Measurements from ENCODE around the gene ADD3. TPM values are rescaled to one million over a fixed set of nuclear protein-coding genes. Genes with fewer than 3 reads are reported as not detected.
A peak's percentile ranks its signal among the peaks of the same experiment; 100 is the strongest.

Gene ADD3
- total RNA-seq, 8 experiments from 2014 or later, result 18.3 to 251 (median 67.4) TPM

DNA sequence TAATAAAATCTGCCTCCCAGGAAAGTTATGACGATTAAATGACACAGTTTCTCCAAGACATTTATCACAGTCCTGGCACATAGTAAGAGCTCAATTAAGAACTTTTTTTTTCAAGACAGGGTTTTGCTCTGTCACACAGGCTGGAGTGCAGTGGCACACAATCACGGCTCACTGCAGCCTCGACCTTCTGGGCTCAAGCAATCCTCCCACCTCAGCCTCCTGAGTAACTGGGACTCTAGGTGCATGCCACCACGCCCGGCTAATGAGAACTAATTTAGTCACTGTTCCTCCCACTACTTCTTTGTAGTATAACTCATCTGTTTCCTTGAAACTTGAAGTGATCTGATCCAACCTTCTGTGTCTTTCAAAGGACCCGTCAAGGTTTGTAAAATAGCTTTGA lies 157.5 kb downstream of the ADD3 start:
- ATAC-seq (replicated peaks in 6 of 8), result no peak
- H3K4me3 ChIP-seq, result no peak overlapping the region
- WGBS, 10 experiments, result 33 to 94% (median 67%) methylated on average over 1 to 5 of the region's 6 CpGs; no CpG with 5 or more reads in 1 of the 10 experiments
- in situ Hi-C loops (cut with MboI; ENCODE audit: low pct_unique_long_range_greater_than_20kb in 2 of 9, low sequenced_read_pairs in 9 of 9, unreplicated experiment in 9 of 9), result no loop called here
- no peak overlapping the region for H3K27ac ChIP-seq
- peaks cover 0 to 5% of the 10 kb centered on the region in 2 donors for H3K4me1 ChIP-seq (replicated peaks in 1 of 2)

DNA sequence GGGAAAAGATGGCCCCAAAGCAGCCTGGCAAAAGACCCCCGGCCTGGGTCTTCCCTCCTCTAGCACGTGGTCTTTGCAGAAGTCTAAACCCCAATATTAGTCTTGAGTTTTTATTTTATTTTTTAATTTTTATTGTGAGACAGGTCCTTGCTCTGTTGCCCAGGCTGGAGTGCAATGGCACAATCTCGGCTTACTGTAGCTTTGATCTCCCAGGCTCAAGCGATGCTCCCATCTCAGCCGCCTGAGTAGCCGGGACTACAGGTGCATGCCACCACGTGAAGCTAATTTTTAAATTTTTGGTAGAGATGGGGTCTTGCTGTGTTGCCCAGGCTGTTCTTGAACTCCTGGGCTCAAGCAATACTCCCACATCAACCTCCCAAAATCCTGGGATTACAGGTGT lies 159.4 kb downstream of the ADD3 start:
- peaks cover 0 to 6% of the 10 kb centered on the region in 2 donors for H3K4me1 ChIP-seq (replicated peaks in 1 of 2)
- ATAC-seq (replicated peaks in 6 of 8), result no peak
- no peak overlapping the region for H3K4me3 ChIP-seq
- in situ Hi-C loops (cut with MboI; ENCODE audit: low pct_unique_long_range_greater_than_20kb in 2 of 9, low sequenced_read_pairs in 9 of 9, unreplicated experiment in 9 of 9), result no loop called here
- 17 to 100% (median 55%) methylated on average over 1 to 5 of the region's 7 CpGs; no CpG with 5 or more reads in 4 of the 10 experiments for WGBS, 10 experiments
- H3K27ac ChIP-seq, result no peak overlapping the region

DNA sequence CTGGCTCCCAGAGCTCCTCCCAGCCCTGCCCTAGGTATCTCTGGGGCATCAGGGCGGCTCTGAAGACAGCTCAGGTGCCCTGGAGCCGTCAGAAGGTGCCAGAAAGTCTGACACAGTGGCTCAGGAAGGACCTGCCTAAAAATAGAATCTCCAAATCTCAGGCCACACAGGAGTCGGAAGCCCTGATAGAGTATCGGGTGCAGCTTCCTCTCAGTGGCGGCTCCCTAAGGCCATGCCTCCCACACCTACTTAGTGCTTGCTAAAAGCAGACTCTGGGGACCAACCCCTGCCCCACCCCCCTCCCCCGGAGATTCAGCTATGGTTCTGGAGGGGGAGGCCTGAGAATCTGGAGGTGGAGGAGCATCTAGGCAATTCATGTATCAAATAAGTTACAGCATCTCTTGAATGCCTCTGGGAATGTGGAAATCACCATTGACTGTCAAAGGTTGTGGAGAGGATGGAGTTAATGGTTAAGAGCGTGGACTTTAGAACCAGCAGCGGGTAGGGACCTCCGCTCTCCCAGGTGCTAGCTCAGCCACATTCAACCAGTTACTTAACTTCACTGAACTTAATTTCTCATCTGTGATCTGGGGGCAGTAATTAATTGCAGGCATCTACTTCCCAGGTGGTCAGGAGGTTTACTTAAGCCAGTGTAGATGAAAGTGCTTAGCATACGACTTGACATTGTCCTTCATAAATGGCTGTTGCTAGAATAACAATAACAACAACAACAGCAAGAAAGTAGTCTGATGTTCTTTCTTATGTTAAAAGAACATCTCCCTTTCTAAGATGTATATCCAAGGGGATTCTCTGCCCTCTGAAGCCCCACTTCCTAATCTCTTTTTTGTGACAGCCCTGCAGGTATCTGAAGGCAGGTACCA lies 161.1 kb downstream of the ADD3 start:
- no peak overlapping the region for H3K27ac ChIP-seq
- ATAC-seq (replicated peaks in 6 of 8), result peak in 1 of 8 experiments; percentile 23
- no peak overlapping the region for H3K4me3 ChIP-seq
- in situ Hi-C loops (cut with MboI; ENCODE audit: low pct_unique_long_range_greater_than_20kb in 2 of 9, low sequenced_read_pairs in 9 of 9, unreplicated experiment in 9 of 9), result no loop called here
- WGBS, 10 experiments, result 0 to 40% (median 13%) methylated on average over 1 to 5 of the region's 10 CpGs; no CpG with 5 or more reads in 6 of the 10 experiments
- H3K4me1 ChIP-seq (replicated peaks in 1 of 2), result peaks cover 0 to 7% of the 10 kb centered on the region in 2 donors

DNA sequence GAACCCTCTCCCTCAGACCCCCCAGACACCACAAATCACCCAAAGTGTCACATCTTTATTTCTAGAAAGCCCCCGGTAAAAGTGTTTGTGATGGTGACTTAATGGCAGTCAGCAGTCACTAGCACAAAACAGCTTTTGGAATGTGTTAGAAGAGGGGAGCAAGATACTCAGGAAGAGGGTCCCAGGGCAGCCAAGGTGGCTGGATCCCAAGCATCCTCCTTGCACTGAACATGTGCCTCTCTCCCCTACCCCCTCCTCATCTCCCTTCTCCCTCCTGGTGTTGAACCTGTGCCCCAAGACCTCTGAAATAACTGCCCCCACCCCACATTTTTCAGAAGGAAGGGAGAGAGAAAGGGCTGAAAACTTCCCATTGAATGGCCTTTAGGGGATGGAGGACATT lies 161.8 kb downstream of the ADD3 start:
- ATAC-seq (replicated peaks in 6 of 8), result no peak
- peaks cover 0 to 10% of the 10 kb centered on the region in 2 donors for H3K4me1 ChIP-seq (replicated peaks in 1 of 2)

DNA sequence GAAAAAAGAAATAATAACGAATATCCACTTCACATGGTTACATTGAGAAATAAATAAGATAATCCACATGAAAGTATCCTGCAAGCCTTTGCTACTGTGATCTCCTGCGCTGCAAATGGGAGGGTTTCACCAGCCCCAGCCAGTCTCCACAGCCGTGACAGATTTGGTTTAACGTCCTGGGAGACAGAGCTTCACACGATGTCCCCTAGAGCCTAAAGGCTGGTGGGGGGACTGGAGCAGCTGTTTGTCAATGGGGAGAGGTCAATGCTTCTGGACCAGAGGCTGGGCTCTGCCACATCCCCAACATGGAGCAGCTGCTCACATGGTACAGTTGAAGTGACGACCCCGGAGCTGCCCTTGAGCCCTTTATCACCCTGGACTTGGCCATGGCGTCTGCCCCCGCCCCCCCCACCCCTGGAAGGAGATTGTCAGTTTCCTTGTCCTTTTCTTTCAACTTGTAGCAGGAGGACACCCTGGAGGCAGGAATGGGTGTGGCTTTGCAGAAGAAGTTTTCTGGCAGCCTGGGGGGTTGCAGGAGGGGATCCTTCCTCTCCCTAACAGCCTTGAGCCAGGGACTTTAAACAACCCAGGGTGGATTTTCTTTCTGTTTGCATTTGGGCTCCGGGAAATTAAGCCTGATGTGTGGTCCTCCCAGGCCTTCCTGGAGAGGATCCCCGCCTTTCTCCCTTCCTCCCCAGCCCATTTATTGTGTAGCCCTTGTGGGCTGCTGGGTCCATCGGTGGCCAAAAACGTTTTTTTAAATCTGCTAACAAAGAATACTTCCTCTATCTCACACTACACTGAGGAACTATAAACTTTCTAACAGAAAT lies 162.6 kb downstream of the ADD3 start:
- WGBS, 10 experiments, result 0 to 19% (median 4%) methylated on average over 2 to 9 of the region's 13 CpGs; no CpG with 5 or more reads in 3 of the 10 experiments
- no peak overlapping the region for H3K4me3 ChIP-seq
- in situ Hi-C loops (cut with MboI; ENCODE audit: low pct_unique_long_range_greater_than_20kb in 2 of 9, low sequenced_read_pairs in 9 of 9, unreplicated experiment in 9 of 9), result no loop called here
- peaks cover 0 to 10% of the 10 kb centered on the region in 2 donors for H3K4me1 ChIP-seq (replicated peaks in 1 of 2)
- peak in 6 of 8 experiments; percentile 21 to 82 (median 70) for ATAC-seq (replicated peaks in 6 of 8)
- H3K27ac ChIP-seq, result no peak overlapping the region

More for the DNA sequence above, 161.8 kb downstream of the ADD3 start:
- Histone ChIP-seq H3K4me3 (no peak overlapping the region), H3K27ac (no peak overlapping the region)
- in situ Hi-C loops (cut with MboI; ENCODE audit: low pct_unique_long_range_greater_than_20kb in 2 of 9, low sequenced_read_pairs in 9 of 9, unreplicated experiment in 9 of 9), result no loop called here
- no CpG with 5 or more reads among the region's 1 CpG for WGBS, 10 experiments

DNA sequence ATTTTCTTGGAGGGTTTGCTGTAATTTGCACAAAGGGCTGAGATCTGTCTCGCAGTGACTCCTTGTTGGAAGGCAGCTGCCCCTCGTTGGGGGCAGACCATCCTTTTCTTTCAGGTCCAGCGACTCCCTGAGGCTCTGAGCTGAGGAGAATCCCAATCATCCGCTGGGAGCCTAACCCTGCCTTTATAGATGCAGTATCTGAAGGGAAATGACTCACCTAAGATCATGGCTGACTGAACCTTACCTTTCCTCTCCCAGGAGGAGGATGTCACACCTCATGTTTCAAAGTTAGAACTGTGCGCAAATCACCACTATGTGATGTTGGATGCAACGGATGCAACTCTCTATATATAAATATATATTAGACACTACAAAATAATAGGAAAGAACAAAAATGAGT lies 163.2 kb downstream of the ADD3 start:
- Histone ChIP-seq H3K27ac (no peak overlapping the region), H3K4me3 (no peak overlapping the region), H3K4me1 (replicated peaks in 1 of 2) (peaks cover 5 to 11% of the 10 kb centered on the region in 2 donors)
- in situ Hi-C loops (cut with MboI; ENCODE audit: low pct_unique_long_range_greater_than_20kb in 2 of 9, low sequenced_read_pairs in 9 of 9, unreplicated experiment in 9 of 9), result no loop called here
- peak in 1 of 8 experiments; percentile 20 for ATAC-seq (replicated peaks in 6 of 8)
- WGBS, 10 experiments, result 0 to 100% (median 48%) methylated on average over 1 to 5 of the region's 6 CpGs; no CpG with 5 or more reads in 1 of the 10 experiments

DNA sequence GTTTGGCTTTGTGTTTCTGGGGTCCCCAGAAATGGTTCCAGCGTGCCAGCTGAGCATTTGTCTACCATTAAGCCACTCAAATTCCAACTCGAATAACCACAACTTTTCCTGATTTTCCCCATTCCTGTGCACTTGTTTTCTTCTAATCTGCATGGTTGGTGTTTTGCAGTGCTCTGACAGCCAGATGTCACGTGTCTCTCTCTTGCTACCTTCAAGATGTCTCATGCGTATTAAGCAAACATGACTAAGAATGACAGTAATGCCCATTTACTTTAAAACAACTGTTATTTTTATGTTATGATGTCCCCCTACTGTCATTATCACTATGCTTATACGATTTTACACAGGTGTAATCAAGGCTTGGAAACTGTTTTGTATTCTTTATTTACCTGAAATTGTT lies 164.4 kb downstream of the ADD3 start:
- Histone ChIP-seq H3K27ac (no peak overlapping the region), H3K4me1 (replicated peaks in 1 of 2) (peaks cover 5 to 18% of the 10 kb centered on the region in 2 donors), H3K4me3 (no peak overlapping the region)
- in situ Hi-C loops (cut with MboI; ENCODE audit: low pct_unique_long_range_greater_than_20kb in 2 of 9, low sequenced_read_pairs in 9 of 9, unreplicated experiment in 9 of 9), result no loop called here
- no peak for ATAC-seq (replicated peaks in 6 of 8)
- WGBS, 10 experiments, result 21 to 100% (median 69%) methylated on average over 1 to 5 of the region's 5 CpGs

DNA sequence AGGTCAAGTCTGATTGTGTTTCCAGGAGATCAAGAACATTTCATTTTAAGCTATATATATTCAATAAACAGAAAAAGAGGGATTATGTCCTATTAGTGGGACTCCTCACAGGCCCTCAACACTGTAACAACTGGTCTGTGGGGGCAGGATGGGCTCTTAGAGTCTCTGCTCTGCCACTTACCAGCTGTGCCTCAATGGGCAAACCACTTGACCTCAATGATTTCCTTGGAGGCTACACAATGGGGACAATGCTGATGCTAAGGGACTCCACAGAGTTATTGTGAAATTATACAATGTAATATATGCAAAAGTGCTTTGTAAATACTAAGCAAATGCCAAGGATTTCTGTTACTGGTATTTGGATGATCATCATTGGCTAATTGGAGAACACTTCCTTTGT lies 166.4 kb downstream of the ADD3 start:
- peaks cover 5 to 18% of the 10 kb centered on the region in 2 donors for H3K4me1 ChIP-seq (replicated peaks in 1 of 2)
- in situ Hi-C loops (cut with MboI; ENCODE audit: low pct_unique_long_range_greater_than_20kb in 2 of 9, low sequenced_read_pairs in 9 of 9, unreplicated experiment in 9 of 9), result no loop called here

DNA sequence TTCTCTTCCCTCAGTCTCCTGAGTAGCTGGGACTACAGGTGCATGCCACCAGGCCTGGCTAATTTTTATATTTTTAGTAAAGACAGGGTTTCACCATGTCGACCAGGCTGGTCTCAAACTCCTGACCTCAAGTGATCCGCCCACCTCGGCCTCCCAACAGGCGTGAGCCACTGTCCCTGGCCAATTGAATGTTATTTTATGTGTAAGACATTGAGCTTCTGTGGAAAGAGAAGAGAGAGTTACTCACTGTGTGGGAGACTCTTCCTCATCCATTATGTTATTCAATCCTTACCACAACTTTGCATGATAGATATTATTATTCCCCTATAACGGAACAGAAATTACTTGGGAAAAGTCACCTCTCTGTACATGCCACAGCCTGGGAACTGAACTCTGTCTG lies 167.0 kb downstream of the ADD3 start:
- in situ Hi-C loops (cut with MboI; ENCODE audit: low pct_unique_long_range_greater_than_20kb in 2 of 9, low sequenced_read_pairs in 9 of 9, unreplicated experiment in 9 of 9), result no loop called here
- no peak overlapping the region for H3K27ac ChIP-seq
- H3K4me3 ChIP-seq, result no peak overlapping the region
- ATAC-seq (replicated peaks in 6 of 8), result no peak
- WGBS, 10 experiments, result 43 to 100% (median 80%) methylated on average over 1 to 5 of the region's 5 CpGs; no CpG with 5 or more reads in 4 of the 10 experiments
- H3K4me1 ChIP-seq (replicated peaks in 1 of 2), result peaks cover 5 to 18% of the 10 kb centered on the region in 2 donors

More for the DNA sequence above, 166.4 kb downstream of the ADD3 start:
- ATAC-seq (replicated peaks in 6 of 8), result no peak
- Histone ChIP-seq H3K4me3 (no peak overlapping the region), H3K27ac (no peak overlapping the region)

DNA sequence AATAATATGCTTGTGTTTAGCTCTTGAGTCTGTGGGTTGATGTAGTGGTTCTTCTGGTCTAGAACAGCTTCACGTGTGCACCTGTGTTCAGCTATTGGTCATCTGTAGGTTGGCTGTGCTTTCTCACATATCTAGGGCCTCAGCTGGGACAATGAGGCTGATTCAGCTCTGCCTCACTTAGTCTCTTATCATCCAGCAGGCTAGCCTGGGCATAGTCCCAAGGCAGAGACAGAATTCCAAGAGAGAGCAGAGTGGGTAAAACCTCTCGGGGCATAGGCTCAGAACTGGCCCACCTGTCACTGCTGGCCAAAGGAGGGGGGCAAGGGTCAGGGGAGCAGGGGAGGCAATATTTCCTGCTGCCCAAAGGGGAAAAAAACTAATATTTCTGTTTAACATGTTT lies 167.6 kb downstream of the ADD3 start:
- in situ Hi-C loops (cut with MboI; ENCODE audit: low pct_unique_long_range_greater_than_20kb in 2 of 9, low sequenced_read_pairs in 9 of 9, unreplicated experiment in 9 of 9), result no loop called here
- no peak for ATAC-seq (replicated peaks in 6 of 8)
- no peak overlapping the region for H3K4me3 ChIP-seq
- no peak overlapping the region for H3K27ac ChIP-seq
- WGBS, 10 experiments, result 14 to 100% (median 63%) methylated on average over 1 to 2 of the region's 2 CpGs; no CpG with 5 or more reads in 6 of the 10 experiments
- peaks cover 5 to 12% of the 10 kb centered on the region in 2 donors for H3K4me1 ChIP-seq (replicated peaks in 1 of 2)

DNA sequence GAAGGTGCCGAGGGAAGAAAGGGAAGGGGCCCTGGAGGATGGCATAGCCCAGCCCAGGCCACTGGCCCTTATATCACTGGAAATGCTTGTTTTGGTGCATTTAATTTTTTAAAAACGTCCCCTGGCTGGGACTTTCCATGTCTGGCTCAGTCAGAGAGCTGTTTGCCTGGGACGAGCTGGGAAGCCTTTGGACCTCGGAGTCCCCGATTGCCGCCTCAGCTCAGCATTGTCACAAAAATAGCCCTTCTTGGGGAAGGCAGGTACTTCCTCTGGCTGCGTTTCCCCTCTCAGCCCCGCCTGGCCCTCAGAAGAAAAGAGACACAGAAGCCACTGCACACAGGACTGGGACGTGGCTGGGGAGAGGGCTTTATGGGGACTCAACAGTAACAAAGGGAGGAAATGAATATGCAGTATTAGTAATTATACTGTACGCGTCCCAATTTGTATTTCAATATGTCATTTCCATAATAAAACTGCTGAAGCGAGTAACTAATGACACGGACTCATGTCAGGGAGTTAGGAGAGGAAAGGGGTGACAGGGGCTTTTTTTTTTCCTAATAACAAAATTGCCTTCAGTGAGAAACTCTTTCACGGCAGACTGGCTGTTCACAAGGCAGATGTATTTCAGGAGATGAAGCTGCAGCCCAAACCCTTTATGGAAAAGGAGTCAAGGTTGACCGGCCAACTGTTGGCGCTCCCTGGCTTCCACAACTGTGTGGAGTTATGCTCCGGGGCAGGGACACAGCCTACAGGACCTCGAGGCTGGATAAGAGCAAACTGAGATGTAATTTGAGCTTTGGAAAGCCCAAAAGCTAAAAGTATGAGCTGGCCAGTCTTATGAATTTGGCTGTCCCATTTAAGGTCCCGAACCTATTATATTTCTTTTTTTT lies 168.6 kb downstream of the ADD3 start:
- H3K4me3 ChIP-seq, result no peak overlapping the region
- peak in 6 of 8 experiments; percentile 31 to 95 (median 74) for ATAC-seq (replicated peaks in 6 of 8)

DNA sequence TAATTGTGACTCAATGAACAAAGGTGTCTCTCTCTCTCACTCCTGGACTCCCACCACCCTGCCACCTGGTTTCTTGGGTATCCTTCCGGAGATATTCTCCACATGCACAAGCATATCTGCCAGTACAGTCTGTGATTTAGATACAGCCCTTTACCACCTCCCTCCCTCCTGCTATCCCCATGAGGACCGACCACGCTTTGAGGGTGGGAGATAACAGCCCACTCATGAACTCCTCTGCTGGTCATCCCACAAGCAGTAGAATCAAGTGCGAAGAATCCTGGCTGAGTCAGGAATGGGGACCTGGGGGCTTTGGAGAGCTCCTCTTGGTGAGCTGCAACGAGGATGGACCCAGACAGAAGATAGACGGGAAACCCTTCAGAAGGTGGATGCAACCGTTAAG lies 171.4 kb downstream of the ADD3 start:
- ATAC-seq (replicated peaks in 6 of 8), result no peak
- Histone ChIP-seq H3K4me1 (replicated peaks in 1 of 2) (peaks cover 5 to 8% of the 10 kb centered on the region in 2 donors), H3K4me3 (no peak overlapping the region), H3K27ac (no peak overlapping the region)
- in situ Hi-C loops (cut with MboI; ENCODE audit: low pct_unique_long_range_greater_than_20kb in 2 of 9, low sequenced_read_pairs in 9 of 9, unreplicated experiment in 9 of 9), result no loop called here
- WGBS, 10 experiments, result 57 to 100% (median 83%) methylated on average over 1 to 6 of the region's 7 CpGs; no CpG with 5 or more reads in 2 of the 10 experiments

More for the DNA sequence above, 168.6 kb downstream of the ADD3 start:
- 7 to 75% (median 40%) methylated on average over 1 to 15 of the region's 19 CpGs; no CpG with 5 or more reads in 1 of the 10 experiments for WGBS, 10 experiments
- Histone ChIP-seq H3K4me1 (replicated peaks in 1 of 2) (peaks cover 5 to 12% of the 10 kb centered on the region in 2 donors), H3K27ac (peak overlapping the region in 1 of 2 donors; percentile 41)
- in situ Hi-C loops (cut with MboI; ENCODE audit: low pct_unique_long_range_greater_than_20kb in 2 of 9, low sequenced_read_pairs in 9 of 9, unreplicated experiment in 9 of 9), result no loop called here

All from motor neuron (in vitro differentiated cells).